HG03571 (cell line): ENCODE measurements around the gene GPR146.
"Not testable (repeated sequence)": the region's sequence is repeated elsewhere in the genome, so short reads cannot be mapped to it uniquely, and the experiment has no call there.

Source experiments
- ATAC-seq: cut with Tn5 transposase; IDR thresholded peaks from one replicate; pipeline ENCODE4 v1.9.1; 2021; ENCODE audit not compliant: unreplicated experiment

GPR146 gene

GRCh38 chr7:1044189-1045068, at the start of gene GPR146:
Gene GPR146, plus strand, starts transcription at chr7:1044546. Its CDS starts 12,970 bp downstream, at chr7:1057516.
- peak; percentile 88 for ATAC-seq

GRCh38 chr7:994592-995308, 49.6 kb upstream of the GPR146 start:
- ATAC-seq: no peak

- no peak for ATAC-seq
These were observed 48.8 kb upstream of the GPR146 start for GRCh38 chr7:995571-995970.

DNA sequence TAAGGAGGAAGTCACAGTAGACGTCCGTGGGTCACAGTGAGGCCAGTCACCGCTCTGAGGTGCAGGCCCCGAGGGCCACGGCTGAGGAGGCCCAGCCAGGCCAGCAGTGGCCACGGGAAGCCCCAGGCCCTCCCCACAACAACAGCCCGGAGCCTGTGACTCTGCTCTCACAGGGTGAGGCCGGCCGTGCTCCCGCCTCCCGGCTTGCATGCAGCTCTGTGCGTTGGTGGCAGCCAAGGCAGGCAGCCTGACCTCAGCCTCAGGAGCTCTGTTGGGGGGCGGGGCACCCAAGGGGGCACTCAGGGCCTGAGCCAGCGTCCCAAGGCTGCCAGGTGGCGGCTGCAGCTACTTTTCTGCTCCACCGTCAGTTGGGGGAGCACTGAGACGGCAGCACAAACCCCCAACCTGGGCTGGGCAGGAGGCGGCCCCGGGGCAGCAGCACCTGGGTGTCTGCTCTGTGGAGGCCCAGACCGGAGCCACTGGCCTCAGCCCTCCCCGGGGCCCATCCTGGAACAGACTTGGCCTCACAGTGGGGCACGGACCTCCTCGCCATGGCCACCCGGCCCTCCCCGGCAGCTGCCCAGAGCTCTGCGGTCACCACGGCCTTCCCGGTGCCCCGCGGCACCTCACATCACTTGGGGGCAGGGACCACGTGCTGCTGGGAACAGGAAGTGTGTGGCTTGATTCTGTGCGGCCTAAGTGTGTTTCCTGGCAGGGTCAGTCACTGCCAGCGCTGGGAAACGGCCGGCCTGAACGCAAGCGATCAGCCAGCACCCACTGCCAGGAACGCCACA, 48.1 kb upstream of the GPR146 start:
- no peak for ATAC-seq

- no peak for ATAC-seq
These were observed 46.6 kb upstream of the GPR146 start for GRCh38 chr7:997404-998395.

GRCh38 chr7:999149-999879, 45.0 kb upstream of the GPR146 start:
- ATAC-seq: no peak

DNA sequence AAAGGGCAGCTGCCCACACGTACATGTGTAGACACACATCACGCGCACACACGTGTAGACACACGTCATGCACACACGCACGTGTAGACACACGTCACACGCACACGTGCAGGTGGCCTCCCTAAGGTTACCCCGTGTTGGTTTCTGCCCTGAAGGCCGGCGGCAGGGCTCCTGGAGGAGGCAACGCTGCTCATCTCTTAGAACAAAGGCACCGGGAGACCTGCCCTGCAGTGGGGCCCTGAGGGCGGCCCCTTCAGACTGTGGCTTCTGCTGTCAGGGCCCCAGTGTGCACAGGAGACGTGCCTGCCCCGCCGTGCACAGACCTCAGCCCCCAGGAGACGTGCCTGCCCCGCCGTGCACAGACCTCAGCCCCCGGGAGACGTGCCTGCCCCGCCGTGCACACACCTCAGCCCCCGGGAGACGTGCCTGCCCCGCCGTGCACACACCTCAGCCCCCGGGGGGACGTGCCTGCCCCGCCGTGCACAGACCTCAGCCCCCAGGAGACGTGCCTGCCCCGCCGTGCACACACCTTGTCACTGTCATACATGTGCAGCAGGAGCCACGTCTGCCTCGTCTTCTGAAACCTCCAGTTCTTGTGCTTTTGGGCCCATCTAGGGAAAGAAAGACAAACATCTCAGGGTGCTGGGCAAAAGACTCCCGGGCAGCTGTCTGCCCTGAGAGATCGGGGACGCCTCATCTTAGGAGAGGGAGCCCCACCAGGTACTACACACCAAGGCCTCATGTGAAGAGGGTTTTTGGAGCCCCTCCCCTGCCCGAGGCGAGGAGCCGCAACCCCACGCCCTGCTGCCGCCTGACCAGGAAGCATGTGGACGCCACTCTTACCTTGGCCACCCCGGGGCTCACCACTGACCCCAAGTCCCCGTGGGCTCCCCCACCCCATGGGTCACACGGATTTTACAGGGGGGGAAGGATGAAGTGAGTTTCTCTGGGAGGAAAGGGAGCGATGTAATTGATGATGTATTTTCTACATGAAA, 44.1 kb upstream of the GPR146 start:
- ATAC-seq: peak; percentile 41

GRCh38 chr7:1001069-1001770, 43.1 kb upstream of the GPR146 start:
- ATAC-seq: not testable (repeated sequence)

DNA sequence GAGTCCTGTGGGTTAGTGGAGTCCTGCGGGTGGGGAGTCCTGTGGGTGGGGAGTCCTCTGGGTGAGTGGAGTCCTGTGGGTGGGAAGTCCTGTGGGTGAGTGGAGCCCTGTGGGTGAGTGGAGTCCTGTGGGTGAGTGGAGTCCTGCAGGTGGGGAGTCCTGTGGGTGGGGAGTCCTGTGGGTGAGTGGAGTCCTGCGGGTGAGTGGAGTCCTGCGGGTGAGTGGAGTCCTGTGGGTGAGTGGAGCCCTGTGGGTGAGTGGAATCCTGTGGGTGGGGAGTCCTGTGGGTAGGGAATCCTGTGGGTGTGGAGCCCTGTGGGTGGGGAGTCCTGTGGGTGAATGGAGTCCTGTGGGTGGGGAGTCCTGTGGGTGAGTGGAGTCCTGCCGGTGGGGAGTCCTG, 42.3 kb upstream of the GPR146 start:
- not testable (repeated sequence) for ATAC-seq

DNA sequence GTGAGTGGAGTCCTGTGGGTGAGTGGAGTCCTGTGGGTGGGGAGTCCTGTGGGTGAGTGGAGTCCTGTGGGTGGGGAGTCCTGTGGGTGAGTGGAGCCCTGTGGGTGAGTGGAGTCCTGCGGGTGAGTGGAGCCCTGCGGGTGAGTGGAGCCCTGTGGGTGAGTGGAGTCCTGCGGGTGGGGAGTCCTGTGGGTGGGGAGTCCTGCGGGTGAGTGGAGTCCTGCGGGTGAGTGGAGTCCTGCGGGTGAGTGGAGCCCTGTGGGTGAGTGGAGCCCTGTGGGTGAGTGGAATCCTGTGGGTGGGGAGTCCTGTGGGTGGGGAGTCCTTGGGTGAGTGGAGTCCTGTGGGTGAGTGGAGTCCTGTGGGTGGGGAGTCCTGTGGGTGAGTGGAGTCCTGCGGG, 41.9 kb upstream of the GPR146 start:
- not testable (repeated sequence) for ATAC-seq

DNA sequence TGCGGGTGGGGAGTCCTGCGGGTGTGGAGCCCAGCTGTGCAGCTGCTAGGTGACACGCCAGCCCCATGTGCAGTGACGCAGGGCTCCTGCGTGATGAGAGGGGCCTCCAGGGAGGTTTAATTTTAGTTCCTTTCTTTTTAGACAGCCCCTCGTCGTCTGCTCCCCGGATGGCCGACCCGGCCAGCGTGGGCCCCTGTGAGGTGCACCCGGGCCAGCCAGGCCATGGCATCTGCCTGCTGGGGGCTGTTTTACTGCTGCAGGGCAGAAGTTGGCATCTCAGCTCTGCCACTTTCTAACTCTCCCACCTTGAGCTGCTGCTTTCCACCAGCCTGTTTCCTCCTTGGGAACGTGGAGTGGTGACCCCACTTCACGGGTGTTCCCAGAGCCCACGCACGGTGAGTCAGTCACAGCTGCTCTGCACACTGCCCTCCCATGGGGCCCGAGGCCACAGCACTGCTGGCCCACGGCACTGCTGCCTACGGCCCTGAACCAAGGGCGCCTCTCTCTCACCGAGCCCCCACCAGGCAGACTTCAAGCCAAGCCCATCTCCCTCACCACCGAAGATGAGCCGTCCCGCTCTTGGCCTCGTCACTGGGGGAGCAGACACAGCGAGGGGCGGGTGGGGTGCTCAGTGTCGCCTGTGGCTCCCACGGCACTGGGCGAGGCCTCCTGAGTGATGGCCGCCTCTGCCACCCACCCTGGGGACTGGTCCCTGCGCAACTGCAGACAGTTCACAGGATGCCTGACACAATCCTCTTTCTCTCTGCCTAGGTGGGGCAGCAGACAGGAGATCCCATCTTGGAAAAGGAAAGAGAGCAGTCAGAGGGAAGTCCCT, 40.1 kb upstream of the GPR146 start:
- no peak for ATAC-seq

- ATAC-seq: no peak
These were observed 39.0 kb upstream of the GPR146 start for GRCh38 chr7:1005303-1005702.

DNA sequence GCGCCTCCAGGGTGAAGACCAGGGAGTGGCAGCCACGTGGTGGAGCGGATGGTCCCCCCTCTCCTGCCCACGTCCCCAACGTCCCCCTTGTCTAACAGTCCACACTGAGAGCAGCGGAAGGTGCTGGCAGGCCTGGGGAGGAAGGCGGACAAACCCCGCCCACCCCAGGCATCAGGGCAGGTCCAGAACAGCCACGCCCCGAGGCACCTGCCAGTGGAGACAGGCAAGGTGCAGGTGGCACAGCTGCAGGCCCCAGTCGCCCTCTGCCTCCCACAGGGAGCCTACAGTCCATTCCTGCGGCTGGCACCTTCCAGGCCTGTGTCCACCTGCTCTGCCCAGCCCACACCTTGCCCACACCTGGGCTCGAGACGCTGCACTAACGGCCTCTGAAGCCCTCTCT, 36.4 kb upstream of the GPR146 start:
- no peak for ATAC-seq

DNA sequence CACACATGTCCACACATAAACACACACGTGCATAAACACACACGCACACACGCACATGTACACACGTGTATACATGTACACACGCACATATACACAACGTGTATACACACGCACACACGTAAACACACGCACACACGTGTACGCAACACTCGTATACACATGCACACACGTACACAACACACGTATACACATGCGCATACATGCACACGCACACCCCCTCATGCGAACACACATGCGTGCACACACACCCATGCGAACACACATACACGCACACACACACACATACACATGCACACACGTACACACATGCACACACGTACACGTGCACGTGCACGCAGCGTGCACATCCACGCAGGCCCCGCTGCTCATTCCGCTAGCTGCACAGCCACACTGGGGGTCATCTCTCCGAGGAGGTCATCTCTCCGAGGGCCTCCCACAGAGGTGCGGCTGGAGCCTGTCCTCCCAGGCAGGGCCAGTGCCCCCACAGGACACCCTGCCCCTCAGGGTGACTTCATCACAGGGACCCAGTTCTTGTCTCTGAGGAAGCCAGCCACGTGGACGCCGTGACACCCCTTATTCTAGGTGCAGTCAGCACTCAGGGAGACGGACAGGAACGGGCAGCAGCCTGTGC, 35.5 kb upstream of the GPR146 start:
- no peak for ATAC-seq

DNA sequence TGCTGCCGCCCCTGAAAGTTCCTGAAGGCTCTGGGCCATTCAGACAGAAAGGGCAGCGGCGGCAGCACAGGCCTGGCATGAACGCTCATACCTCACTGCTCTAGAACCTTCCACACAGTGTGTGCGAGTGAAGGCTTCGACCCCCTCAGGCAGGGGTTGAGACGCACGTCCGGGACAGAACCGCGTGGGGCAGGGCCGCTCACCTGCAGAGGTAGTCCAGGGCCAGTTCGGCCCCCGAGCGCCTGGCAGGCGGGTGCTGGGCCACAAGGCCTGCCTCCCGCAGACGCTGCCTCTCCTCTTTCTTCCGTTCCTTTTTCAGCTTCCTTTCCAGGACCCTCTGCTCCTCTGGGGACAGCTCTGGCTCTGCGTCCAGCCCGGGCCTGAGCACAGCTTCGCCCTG, 34.6 kb upstream of the GPR146 start:
- ATAC-seq: no peak

DNA sequence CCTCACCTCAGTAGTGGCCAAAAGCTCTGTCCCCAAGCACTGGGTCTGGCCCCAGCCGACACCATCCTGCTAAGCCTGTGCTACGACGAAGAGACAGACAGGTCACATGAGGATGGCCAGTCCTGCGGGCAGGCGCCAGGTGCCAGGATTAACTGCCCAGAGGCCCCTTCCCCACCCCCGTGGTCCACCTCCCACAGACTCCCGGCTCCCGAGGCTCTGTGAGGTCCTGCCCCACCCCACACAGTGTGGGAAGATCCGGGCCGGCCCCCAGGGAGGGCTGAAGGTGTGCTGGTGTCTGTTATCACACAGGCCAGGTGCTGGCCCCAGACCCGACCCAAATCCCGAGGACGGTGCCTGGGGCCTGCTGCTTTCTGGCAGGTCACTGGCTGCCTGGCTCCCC, 34.1 kb upstream of the GPR146 start:
- no peak for ATAC-seq
